HG03565 (cell line): ENCODE measurements around the gene SLC38A1.

Experiments
- ATAC-seq: cut with Tn5 transposase; IDR thresholded peaks from one replicate; pipeline ENCODE4 v1.9.1; 2021; ENCODE audit warnings: mild to moderate bottlenecking, moderate library complexity; ENCODE audit not compliant: unreplicated experiment

Gene SLC38A1

GRCh38 chr12:46237371-46238045, 31.3 kb downstream of the SLC38A1 start:
- no peak for ATAC-seq

- no peak for ATAC-seq
Observed at GRCh38 chr12:46234000-46234399, 34.8 kb downstream of the SLC38A1 start.

DNA sequence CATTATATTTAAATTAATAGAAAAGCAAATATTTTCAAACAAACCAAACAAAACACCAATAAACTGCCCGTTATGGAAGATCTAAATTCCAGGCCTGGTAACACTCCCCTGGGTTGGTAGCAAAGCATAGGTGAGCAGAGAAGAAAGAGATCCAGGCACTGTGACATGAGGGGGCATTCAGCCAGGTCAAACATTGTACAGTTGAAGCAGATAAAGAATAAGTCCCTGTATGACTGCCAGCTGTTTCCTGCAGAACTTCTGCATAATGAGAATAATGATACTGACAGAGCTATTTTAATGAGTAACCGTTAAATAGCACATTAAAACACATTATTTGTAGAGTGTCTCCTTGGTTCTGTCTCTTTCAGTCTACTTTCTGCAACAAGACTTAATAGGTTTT, 35.4 kb downstream of the SLC38A1 start:
- no peak for ATAC-seq

GRCh38 chr12:46230983-46231382, 37.9 kb downstream of the SLC38A1 start:
- no peak for ATAC-seq

- no peak for ATAC-seq
Observed at GRCh38 chr12:46230306-46230705, 38.5 kb downstream of the SLC38A1 start.

DNA sequence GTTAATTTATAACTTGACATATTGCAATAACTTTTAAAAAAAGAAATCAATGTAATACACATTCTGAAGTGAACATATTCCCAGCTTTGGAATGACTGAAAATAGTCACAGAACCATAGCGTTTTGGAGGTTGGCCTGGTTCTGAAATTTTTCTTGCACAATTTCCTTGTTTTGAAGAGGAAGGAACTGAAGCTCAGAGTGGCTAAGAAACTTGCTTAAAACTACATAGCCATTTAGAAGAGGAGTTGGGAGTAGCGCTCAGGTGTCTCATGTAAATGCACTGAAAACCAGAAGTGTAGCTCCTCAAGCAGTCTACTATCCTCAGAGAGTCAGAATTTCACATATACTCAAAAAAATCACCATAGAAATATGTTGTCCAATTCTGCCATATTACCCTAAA, 41.2 kb downstream of the SLC38A1 start:
- ATAC-seq = no peak

- no peak for ATAC-seq
Observed at GRCh38 chr12:46224386-46224785, 44.5 kb downstream of the SLC38A1 start.

- ATAC-seq = no peak
Observed at GRCh38 chr12:46223047-46223446, 45.8 kb downstream of the SLC38A1 start.

GRCh38 chr12:46222636-46223035, 46.2 kb downstream of the SLC38A1 start:
- no peak for ATAC-seq

DNA sequence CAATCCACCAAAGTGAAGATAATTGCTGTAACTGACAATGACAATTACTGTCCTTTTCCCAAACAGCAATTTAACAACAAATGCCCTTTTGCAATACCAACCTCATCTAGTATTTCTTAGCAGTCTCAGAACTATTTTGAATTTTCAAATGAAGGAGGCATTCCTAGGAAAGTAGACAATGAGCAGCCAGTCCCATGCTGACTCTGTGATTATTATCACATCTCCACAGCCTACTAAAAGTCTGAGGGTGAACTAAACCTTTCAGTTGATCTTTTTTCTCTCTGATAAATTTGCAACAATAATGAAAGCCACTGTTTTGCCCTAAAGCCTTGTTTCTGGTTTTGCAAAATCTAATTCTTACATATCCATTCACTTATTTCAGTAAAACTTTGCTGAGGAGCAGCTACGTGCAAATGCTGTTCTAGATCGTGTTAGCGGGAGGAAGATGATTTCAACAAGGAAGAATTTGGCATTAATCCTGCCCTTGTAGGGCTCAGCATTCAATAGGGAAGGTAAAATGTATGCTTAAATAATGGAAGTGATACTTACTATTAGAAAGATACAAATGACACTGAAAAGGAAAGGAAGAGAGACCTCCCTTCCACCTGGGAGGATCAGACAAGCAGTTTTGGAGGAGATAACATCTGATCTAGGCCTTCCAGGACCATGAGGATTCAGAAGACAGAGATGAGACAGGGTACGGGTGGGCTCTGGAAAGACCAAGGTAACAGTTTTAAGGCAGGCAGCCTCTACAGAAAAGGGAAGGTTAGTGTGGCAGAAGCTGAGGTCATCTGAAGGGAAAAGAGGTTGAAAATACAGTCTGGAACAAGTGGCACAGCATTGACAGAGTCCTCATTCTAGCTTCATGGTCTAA, 47.4 kb downstream of the SLC38A1 start:
- no peak for ATAC-seq

DNA sequence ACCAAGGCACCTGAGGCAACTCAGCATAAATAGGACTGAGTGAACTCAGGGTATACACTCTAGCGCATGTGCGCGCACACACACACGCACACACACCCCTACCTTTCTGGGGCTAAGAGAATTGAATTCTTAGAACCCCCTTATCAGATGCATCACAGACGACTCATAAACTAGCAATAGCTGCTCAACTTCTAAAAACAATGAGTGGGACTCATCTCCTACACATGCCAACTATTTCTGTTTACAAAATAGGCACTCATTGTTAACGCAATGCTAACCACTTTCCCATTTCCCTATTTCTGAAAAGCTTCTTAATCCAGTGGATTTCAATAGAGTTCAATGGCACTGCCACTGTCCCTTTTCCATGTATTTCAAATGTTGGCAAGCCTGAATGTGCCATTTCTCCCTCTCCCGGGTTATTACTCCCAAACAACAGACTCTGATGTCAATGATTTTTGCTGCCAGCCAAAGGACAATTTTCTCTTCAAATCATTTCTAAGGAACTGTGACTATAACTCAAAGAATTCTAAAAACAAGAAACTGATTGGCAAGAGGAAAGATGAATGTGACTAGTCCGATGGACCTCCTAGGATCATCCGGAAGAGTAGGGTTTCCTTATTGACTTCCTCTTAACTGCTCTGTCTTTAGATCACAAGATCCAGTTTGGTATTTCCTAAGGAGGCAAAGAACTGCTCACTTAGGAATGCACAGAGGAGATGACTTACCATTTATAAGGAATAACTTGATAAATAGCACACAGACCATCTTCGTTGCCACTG, 48.8 kb downstream of the SLC38A1 start:
- no peak for ATAC-seq

DNA sequence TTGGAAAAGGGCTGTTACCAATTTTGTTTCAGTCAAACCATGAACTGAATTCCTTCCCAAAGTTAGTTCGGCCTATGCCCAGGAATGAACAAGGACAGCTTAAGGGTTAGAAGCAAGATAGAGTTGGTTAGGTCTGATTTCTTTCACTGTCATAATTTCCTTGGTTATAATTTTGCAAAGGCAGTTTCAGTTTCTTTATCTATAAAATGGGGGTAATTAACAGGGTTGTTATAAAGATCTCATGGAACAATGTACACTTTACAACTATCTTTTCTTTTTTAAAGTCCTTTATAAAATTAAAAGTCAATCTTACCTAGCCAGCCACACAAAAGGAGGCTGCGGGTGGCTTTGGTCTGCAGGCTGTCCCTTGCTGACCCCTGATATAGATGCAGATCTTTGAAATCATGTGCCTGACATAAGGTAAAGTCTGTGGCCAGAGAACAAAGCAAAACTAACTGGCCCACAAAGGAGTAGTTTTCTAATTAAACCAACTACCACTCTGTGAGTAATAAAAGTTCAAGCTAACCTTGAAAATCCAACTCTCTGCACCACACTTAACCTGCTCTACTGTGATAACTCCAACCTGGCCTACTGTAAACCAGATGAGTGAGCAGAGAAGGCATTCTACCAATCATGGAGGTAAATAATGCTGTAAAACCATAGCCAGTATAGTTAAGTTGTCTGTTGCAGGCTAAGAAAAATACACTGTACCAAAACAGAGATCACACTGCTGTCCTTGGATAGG, 49.5 kb downstream of the SLC38A1 start:
- ATAC-seq = no peak

GRCh38 chr12:46218322-46219095, 50.3 kb downstream of the SLC38A1 start:
- ATAC-seq = no peak

GRCh38 chr12:46217541-46218321, 51.1 kb downstream of the SLC38A1 start:
- peak; percentile 53 for ATAC-seq

DNA sequence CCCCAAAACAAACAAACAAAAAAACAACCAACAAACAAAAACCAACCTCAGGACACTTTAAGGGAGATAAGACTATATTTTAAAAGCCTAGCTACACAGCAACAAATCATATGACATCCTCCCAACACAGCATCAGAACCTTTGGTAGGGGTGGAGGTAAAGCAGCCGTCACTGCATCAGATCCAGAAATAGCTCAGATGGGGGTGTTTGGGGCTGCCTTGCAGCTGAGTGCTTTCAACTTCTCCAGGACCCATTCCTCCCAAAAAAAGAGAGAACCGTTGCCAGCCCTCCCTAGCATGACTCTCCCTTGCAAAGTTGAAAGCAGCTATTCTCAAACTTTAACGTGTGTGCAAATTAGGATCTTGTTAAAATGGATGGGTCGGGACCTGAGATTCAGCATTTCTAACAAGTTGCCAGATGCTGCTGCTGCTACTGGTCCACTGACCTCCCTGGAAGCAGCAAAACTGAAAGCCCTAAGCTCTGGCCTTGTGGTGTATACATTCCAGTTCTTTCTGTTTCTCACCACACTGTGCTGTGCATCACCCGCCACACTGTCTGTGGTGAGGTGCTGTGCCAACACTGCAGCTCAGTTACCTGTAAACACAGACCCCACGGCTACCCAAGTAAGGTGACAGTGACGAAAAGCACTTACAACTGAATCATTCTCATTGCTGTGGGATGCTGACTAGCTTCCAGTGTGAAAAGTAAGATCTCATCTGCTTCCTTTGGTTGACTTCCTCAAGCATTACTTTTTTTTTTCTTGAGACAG, 54.0 kb downstream of the SLC38A1 start:
- peak; percentile 38 for ATAC-seq

DNA sequence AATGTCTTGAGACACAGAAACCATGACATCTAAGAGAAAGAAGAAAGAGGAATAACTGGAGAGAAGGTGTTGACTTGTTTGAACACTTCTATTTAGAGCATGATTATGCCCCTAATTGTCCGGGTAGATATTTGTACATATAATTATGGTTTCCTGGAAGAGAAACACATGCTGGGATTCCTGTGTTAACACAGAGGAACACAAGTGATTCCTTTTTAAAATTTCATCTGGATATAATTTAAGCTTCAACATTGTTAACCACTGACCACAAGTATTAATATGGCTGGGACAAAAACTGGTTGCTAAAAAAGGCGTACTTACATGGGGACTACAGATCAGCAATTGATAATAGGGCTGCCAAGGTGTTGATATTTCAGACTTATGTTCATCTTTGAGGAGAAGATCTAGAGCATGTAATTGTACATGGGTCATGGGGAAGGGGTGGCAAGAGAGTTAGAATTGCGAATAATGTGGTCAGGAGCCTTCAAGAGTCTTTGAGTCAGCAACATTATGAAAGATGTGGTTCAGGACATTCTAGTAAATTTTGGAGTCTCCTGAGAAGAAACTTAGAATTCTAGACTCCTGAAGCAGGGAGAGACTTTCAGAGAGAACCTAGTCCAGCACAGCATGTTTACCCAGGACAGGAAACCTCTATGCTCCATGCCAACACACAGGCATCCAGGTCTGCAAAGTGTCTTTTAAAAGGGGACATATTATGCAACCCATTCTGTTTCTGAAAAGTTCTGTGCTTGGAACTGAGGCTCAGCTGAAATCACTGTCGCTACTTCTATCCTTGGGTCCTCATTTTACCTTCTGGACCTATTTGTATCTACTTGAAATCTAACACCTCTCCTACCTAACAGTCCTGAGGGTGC, 56.5 kb downstream of the SLC38A1 start:
- no peak for ATAC-seq

DNA sequence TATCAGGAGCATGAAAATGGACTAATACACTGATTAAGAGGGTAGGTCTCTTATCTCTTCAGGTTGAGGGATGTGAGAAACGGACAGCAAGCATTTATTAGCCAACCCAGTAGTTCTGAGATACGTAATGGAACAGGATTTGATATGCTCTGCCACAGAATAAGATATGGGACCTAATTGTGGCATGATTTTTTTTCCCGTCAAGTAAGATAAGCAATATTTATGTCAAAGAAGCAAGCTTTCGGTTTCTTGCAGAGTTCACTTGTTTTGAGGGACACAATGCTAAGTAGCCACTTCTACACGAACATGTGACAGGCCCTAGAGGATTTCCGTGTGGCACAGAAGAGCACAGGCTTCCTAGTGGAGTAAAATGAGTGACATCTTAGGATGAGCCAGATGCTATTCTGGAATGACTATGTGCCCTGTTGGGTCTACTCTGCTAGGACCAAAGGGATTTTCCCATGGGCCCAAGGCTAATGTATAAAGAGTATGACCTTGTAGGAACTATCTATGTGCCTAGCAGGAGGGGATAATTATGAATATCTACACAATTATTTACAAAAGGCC, 57.9 kb downstream of the SLC38A1 start:
- ATAC-seq = no peak
